EH (cell line): ENCODE data around the gene ANKS3.
A peak's percentile ranks its signal among the peaks of the same experiment; 100 is the strongest.

Source experiments
- DNase-seq: peaks from one replicate; pipeline ENCODE4 v3.0.0-alpha.2; 2015; ENCODE audit warnings: low read depth

The ANKS3 gene

DNA sequence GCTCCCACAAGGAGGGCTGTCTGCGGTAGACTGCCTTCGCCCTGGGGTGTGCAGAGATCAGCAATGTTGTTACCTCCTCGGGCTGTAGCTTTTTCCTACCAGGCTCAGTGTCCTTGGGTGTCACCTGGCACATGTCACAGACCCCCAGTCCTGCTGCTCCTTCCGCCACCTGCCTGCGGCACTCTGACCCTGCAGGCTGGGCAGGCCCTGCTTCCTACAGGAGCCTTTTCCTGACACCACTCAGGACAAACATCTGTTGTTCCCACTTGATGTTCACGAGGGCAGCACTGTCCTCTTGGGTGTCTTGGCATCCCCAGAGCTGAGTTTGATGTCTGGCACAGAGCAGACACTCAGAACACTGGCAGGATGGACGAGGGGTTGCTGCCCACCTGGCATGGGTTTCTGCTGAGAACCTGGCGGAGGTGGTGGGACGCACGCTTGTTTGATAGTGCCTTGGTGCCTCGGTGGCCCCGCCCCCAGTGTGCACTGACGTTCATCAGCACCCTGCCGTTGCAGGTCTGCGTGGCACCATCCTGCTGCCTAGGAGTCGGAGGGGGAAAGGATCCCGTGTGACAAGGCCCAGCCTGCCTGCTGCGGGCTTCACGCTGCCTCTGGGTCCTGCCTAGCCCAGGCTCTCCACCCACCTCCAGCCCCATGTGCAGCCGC lies 67.4 kb downstream of the ANKS3 start:
- no peak for DNase-seq

DNA sequence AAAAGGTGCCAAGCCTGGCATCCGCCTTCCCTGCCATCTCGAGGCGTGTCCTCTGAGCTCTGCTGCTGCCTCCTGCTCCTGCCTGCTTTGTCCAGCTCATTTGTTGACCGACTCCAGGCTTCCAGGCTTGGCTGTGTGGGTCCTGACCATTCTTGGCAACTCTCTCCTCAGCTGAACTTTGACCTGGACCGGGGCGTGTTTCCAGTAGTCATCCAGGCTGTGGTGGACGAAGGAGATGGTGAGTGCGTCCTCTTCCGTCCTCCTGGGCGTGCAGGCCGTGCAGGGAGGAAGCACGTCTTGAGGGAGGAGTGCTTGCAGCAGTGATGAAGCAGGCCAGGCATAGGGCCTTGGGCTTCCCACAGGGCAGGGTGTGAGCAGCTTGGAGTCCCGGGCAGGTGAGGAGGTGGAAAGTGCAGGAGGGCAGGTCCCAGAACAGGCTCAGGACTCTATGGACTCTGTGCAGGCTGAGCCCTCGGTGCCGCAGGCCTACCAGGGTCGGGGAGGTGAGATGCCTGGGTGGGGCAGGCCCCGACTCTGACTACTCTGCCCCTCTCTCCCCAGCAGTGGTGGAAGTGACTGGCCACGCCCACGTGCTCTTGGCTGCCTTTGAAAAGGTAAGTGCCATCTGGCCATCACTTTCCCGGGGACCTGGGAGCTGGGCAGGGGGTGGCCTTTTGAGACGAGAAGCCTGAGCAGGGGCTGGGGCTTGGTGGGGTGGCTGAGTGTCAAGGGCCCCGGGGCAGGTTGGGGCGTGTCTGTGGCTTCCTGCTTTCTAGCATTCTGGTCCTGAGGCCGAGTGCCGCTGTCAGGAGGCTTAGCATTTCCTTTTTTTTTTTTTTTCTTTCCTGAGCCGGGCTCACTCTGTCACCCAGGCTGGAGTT lies 69.3 kb downstream of the ANKS3 start:
- DNase-seq = no peak

GRCh38 chr16:4663777-4664465 lies 70.2 kb downstream of the ANKS3 start:
- DNase-seq = peak; percentile 15

DNA sequence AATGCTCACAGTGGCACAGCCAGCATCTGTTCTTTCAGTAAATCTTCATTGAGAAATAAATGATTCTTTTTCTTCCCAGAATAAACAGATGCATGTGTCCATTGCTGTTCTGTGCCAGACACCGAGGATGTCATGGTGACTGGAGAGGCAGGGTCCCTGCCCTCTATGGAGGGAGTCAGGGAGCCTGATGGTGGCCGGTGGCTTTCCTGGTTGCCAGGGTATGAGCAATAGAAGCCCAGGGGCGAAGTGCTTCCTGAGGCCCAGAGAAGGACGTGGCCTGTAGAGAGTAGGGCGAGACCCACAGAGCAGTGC lies 70.7 kb downstream of the ANKS3 start:
- DNase-seq = peak; percentile 5

DNA sequence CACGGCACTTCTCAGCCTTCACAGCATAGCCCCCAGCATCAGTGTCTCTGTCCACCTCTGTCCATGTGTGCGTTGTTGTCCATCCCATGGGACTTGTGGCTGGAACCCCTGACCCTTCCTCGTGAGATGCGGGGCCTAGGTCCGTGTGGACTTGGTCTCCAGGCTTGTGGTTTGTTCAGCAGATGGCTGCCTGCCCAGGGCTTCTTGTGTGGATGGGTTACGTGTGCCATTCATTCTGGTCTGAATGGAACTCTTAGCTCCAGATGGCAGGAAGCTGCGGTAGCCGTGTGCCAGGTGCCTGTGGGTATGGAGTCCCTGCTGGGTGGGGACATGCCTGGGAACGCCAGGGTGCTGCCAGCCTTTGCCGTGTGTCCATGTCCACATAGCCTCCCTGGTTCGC lies 72.4 kb downstream of the ANKS3 start:
- no peak for DNase-seq

- DNase-seq = peak; percentile 50
Measured at GRCh38 chr16:4660454-4661007, 73.5 kb downstream of the ANKS3 start.

DNA sequence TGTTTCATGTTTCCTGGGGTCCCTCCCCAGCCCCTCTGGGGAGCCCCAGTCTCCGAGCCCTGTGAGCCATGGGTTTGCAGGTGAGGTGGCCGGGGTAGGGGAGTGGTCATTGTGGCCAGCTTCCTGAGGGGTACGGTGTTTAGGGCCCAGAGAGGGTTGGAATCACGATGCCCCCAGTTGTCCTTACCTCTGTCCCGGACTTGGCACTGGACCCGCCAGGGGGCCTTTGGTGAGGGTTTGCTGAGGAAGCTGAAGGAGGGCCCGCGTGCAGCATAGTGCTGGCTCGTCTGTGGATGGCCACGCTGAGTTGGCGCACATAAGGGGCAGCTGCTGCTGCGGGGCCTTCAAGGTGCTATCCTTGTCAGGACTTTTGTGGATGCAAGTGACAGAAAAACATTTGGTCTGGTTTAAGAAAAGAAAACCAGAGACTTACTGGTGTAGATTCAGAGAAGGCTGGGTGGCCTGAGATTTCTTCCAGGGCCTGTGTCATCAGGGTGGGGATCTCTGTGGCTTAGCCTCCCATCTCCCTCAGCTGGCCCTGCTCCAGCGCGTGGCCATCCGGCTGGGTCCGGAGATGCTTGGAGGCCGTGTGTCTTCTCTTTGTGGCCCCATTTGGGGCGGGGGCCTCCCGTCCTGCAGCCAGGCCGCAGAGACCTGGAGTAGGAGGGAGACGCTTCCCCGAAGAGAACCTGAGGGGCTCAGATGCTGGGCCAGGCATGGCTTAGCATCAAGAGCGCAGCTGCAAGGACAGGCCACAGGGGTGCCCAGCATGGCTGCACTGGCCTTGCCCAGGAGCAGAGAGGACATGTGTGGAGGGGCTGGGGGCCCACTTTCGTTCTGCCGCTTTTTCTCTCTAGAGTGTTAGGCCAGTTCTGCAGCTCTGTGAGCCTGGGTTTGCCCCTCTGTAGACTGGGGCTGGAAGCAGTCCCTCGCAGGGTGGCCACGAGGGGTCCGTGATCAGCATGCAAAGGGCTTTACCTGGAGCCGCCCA lies 74.4 kb downstream of the ANKS3 start:
- no peak for DNase-seq

DNA sequence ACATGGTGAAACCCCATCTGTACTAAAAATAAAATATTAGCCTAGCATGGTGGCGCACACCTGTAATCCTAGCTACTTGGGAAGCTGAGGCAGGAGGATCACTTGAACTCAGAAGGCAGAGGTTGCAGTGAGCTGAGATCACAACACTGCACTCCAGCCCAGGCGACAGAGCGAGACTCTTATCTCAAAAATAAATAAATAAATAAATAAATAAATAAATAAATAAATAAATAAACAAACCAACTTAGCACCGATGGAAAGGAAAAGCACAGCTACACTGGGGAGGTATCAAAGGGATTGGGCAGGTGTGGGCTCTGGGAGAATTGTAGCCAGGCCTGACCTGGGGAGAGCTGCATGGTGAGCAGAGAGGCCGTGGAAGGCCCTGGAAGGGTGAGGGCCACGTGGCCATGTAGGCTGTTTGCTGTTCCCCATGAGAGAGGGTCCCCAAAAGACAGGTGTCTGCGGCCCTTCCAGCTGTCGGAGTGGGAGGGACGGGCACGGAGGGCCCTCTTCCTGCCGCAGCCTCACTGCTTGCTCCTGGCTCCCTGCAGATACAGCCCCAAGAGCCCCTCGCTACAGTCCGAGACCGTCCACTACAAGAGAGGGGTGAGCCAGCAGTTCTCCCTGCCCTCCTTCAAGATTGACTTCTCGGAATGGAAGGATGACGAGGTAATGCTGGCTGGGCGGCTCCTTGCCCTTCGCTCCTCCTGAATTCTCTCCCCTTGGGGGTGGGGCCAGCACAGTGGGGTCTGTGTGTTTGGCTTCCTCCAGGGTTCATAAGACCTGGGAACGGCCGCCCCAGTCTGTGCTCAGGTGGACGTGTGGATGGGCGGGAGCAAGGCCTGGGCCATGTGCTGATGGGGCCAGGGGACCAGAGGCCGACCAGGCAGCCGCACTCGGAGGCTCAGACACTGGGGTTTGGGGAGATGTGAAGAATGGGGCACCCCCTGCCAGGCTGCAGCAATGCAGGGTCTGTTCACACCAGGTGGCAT lies 77.1 kb downstream of the ANKS3 start:
- no peak for DNase-seq

DNA sequence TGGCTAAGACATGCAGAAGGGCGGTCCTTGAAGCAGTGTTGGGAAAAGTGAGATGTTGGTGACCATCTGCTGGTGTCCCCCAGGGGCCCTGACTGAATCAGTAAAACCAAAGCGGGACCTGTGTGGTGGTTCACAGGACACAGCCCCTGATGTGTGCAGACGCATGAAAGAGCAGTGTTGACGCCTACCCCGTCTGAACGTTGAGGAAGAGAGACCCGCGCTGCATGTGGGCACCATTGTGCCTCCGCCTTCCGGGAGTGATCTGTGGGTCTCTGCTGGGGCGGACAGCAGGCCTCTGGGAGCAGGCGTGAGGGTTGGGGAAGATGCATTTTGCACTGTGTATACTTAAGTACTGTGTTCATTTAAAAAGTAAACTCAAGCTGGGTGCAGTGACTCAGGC lies 77.8 kb downstream of the ANKS3 start:
- DNase-seq = no peak

GRCh38 chr16:4655801-4656200 lies 78.3 kb downstream of the ANKS3 start:
- no peak for DNase-seq

DNA sequence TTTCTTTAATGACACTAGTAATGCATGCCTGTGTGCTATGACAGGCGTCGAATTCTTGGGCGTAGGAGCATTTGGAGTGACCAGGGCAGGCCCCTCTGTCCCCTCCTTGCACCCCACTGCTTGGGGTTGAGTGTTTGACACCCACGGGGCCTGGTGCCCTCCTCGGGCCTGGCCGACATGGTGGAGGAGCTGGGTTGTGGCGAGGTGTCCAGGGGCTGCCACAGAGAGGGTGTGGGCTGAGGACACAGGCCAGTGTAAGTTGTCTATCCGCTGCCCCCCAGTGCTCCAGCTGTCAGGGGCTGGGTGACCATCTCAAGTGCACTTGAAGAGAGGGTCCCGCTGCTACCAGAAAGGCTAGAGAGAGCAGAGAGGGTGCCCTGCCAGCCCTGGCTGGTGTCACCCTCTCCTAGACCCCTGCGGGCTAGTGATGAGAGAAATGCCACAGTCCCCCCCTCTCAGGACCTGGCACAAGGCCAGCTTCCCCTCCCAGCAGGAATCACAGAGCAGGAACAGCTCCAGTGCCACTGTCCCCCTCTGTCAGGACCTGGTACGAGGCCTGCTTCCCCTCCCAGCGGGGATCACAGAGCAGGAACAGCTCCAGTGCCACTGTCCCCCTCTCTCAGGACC lies 79.0 kb downstream of the ANKS3 start:
- no peak for DNase-seq

DNA sequence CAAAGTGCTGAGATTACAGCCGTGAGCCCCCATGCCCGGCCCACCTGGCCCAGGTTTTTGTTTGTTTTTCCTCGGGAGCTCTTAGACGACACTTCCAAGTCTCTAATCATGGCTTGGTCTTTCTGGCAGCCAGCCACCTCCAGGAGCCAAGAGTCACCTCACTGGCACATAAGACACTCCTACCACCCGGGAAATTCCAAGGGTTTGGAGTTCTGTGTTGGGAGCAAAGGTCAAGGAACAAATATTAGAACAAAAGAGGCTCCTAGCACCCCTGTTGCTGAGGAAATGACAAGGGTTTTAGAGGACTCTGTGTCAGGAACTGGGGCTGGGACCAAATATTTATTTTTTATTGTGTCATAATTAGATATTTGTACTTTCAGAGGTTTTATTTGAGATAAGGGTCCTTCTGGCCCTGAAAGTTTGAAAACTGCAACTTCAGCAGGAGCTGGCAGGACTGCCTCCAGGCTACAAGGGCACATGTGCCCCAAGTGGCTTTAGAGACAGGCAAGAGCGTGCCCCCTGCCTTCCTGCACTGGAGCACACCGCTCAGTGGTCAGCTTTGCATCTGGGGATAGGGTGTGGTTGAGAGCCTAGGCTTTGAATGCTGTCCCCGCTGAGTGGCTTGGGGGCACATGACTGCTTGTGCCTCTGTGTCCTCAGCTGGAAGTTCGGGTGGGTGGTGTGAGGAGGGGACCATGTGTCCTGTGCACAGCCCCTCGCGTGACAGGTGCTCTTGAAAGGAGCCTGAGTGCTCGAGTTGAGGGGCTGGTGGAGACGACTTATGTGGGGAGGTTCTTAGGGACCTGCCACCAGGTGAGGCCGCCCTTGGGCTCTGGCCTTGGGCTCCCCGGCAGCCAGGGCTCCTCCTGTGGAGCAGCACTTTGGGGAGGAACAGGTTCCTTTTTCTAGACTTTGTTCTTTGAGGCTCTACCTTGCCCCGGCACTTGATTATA lies 79.8 kb downstream of the ANKS3 start:
- DNase-seq = no peak

DNA sequence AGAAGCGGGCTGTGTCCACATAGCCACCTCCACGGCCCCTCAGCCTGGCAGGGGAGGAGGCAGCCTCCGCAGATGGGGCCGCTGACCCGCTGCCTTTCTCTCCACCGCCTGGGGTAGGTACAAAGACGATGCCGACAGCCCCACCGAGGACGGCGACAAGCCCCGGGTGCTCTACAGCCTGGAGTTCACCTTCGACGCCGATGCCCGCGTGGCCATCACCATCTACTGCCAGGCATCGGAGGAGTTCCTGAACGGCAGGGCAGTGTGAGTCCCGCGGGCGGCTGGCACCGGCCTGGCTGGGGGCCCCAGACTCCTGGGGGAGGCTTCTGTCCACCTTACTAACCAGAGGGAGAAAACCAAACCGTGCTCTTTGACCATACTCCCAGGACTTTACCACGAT lies 81.5 kb downstream of the ANKS3 start:
- DNase-seq = no peak

GRCh38 chr16:4651827-4652226 lies 82.2 kb downstream of the ANKS3 start:
- DNase-seq = no peak

- peak; percentile 52 for DNase-seq
Measured at GRCh38 chr16:4650443-4651074, 83.5 kb downstream of the ANKS3 start.

GRCh38 chr16:4649744-4650442 lies 84.2 kb downstream of the ANKS3 start:
- DNase-seq = no peak

DNA sequence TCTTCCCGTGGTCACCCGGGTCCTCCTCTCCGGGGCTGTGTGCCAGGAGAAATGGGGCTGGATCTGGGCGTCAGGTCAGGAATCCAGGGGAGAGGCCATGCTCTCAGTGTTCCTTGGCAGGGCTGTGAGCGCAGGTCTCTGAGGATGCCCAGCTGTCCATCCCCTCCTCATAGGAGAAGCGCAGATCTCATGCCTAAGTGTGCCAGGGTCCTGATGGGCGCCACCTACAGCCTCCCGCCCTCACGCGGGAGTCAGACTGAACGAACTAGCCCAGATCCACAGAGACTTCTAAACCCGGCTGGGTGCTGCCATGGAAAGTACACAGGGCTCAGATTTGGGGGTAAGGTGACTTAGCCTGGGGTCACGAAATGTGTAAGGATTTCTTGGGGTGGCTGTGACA lies 85.2 kb downstream of the ANKS3 start:
- DNase-seq = no peak

- no peak for DNase-seq
Measured at GRCh38 chr16:4647644-4647980, 86.5 kb downstream of the ANKS3 start.
